Pancreas (tissue), 10 donors: ENCODE results near the gene WDR20. TPM values are rescaled to one million over a fixed set of nuclear protein-coding genes. Genes with fewer than 3 reads are reported as not detected.

ENCODE experiments used
- ATAC-seq, 4 donors: fragments of 200-7000 bp; cut with Tn5 transposase; one replicate each; pipeline versions ENCODE4 v1.8.0 to v1.9.1; 2020; ENCODE audit warnings: mild to moderate bottlenecking in 4 of 4, moderate library complexity in 4 of 4
- DNase-seq, 6 donors: peaks; one replicate each; pipeline ENCODE4 v3.0.0-alpha.2; 2020
- FAIRE-seq: peaks from 2 replicates; lab custom pipeline; 2012; peaks lifted over from hg19 to GRCh38; lab: Jason Lieb, UNC
- H3K27ac ChIP-seq, 4 donors: fragments of 200-600 bp; sonication (generic); 1 replicate in 3 of 4; 2 replicates in 1 of 4; pipeline versions ENCODE4 v1.5.0 to v1.8.0; 2020
- H3K27me3 ChIP-seq, 4 donors: fragments of 200-600 bp; one replicate each; pipeline ENCODE4 v1.8.0; 2021
- H3K36me3 ChIP-seq, 3 donors: fragments of 200-600 bp; sonication (generic) in 1 of 3; one replicate each; pipeline versions ENCODE4 v1.5.0 to v1.8.0; 2020 to 2021
- H3K4me1 ChIP-seq, 3 donors: fragments of 200-600 bp; one replicate each; pipeline ENCODE4 v1.8.0; 2021
- H3K4me3 ChIP-seq, 4 donors: fragments of 200-600 bp; sonication (generic) in 2 of 4; one replicate each; pipeline versions ENCODE4 v1.5.0 to v1.8.0; 2020 to 2021
- H3K9me3 ChIP-seq, 4 donors: fragments of 200-600 bp; one replicate each; pipeline ENCODE4 v1.8.0; 2021
- WGBS, 2 donors: extraction: QIAGEN DNeasy Blood & Tissue Kit; methylation state at CpG; one replicate each; pipeline ENCODE4 v1.1.7; 2013; 5-methylcytosine and 5-hydroxymethylcytosine counted together
- intact Hi-C, 3 donors: fragments of 100-400 bp; cut with DNase I; formaldehyde crosslinking; loops; one replicate each; pipeline versions ENCODE4 v1.11.1 to v1.14.2; 2022
- polyA plus RNA-seq, 2 donors: library from polyadenylated mRNA; stranded (reverse); fragments of 200-250 nt; gene quantifications; one replicate each; pipeline ENCODE4 v1.2.3, GENCODE V29; 2013
- total RNA-seq, 6 donors: library from RNA; stranded (reverse); fragmentation: NEBNext Ultra II Directional in 4 of 6; extraction: Animal tissue kit (Norgen Biotek cat#: 25700) in 4 of 6; gene quantifications; one replicate each; pipeline versions ENCODE4 v1.2.1 to v1.2.4, GENCODE V29; 2021 to 2023
- TF ChIP-seq, protein P1 (sequence below), 4 donors: fragments of 200-600 bp; sonication (generic) in 3 of 4; IDR thresholded peaks; one replicate each; pipeline versions ENCODE4 v1.5.0 to v1.8.0; 2021; ENCODE audit warnings: antibody characterized with exemption in 4 of 4
- donor health status: healthy with polysubstance abuse.
- donor health status: DM: no; HTN: no; CAD: no; lungs with moderate emphysema.
- donor health status: DM: no; HTN: no; CAD: no.
- donor health status: control.
- donor health status: control.
- donor health status: Bipolar disorder and iron deficiency.
- donor health status: DM: yes; HTN: yes; CAD: no.
- donor health status: DM: no; HTN: no; CAD: no.
- donor health status: DM: no; HTN: no; CAD: no.
- donor health status: DM: yes; HTN: yes; CAD: no.

WDR20 gene
- total and polyA plus RNA-seq, 8 donors = 7.4 to 19.5 (median 14.0) TPM

- H3K4me3 ChIP-seq = no peak overlapping the region
- no peaks in the 10 kb centered on the region for H3K36me3 ChIP-seq
- FAIRE-seq = no peak
- ATAC-seq = no peak
- no peaks in the 10 kb centered on the region for H3K4me1 ChIP-seq
- no peak for DNase-seq
- H3K9me3 ChIP-seq = no peaks in the 10 kb centered on the region
- intact Hi-C loops = no loop called here
- no peak overlapping the region for H3K27ac ChIP-seq
- WGBS, 2 donors = 91 to 92% methylated on average over 3 of the region's 3 CpGs
- TF ChIP-seq, protein P1, sequence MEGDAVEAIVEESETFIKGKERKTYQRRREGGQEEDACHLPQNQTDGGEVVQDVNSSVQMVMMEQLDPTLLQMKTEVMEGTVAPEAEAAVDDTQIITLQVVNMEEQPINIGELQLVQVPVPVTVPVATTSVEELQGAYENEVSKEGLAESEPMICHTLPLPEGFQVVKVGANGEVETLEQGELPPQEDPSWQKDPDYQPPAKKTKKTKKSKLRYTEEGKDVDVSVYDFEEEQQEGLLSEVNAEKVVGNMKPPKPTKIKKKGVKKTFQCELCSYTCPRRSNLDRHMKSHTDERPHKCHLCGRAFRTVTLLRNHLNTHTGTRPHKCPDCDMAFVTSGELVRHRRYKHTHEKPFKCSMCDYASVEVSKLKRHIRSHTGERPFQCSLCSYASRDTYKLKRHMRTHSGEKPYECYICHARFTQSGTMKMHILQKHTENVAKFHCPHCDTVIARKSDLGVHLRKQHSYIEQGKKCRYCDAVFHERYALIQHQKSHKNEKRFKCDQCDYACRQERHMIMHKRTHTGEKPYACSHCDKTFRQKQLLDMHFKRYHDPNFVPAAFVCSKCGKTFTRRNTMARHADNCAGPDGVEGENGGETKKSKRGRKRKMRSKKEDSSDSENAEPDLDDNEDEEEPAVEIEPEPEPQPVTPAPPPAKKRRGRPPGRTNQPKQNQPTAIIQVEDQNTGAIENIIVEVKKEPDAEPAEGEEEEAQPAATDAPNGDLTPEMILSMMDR (IDR thresholded peaks at IDR 0.05) = no peak
- no peaks in the 10 kb centered on the region for H3K27me3 ChIP-seq
Measured at GRCh38 chr14:102117852-102118251, 21.8 kb upstream of the WDR20 start.

DNA sequence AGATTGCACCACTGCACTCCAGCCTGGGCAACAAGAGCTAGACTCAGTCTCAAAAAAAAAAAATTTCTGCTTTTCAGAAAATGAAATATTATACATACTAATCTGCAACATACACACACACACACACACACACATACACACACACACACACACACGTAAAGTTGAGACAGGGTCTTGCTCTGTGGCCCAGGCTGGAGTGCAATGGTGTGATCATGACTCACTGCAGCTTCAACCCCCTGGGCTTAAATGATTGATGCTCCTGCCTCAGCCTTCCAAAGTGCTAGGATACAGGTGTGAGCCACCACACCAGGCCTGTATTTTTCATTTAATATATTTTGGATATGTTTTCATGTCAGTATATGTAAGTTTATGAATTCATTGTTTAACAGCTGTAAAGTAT is 18.8 kb upstream of the WDR20 start:
- TF ChIP-seq, protein P1 (IDR thresholded peaks at IDR 0.05) = no peak
- intact Hi-C loops = no loop called here
- no peaks in the 10 kb centered on the region for H3K9me3 ChIP-seq
- no peak for ATAC-seq
- no peaks in the 10 kb centered on the region for H3K36me3 ChIP-seq
- H3K27me3 ChIP-seq = no peaks in the 10 kb centered on the region
- 75 to 97% methylated on average over 1 of the region's 1 CpG for WGBS, 2 donors
- no peak overlapping the region for H3K27ac ChIP-seq
- no peaks in the 10 kb centered on the region for H3K4me1 ChIP-seq
- no peak overlapping the region for H3K4me3 ChIP-seq
- FAIRE-seq = no peak
- no peak for DNase-seq

GRCh38 chr14:102121567-102121966 is 18.1 kb upstream of the WDR20 start:
- DNase-seq (no peak), ATAC-seq (no peak), FAIRE-seq (no peak)
- Histone ChIP-seq H3K36me3 (no peaks in the 10 kb centered on the region), H3K4me3 (no peak overlapping the region), H3K27me3 (no peaks in the 10 kb centered on the region), H3K4me1 (peaks cover 0 to under 1% (median 0%) of the 10 kb centered on the region in 3 donors), H3K9me3 (no peaks in the 10 kb centered on the region), H3K27ac (no peak overlapping the region)
- WGBS, 2 donors = 78 to 92% methylated on average over 1 of the region's 1 CpG
- TF ChIP-seq, protein P1 (IDR thresholded peaks at IDR 0.05) = no peak
- intact Hi-C loops = no loop called here

GRCh38 chr14:102124419-102124818 is 15.3 kb upstream of the WDR20 start:
- no peak for FAIRE-seq
- Histone ChIP-seq H3K4me1 (peaks cover 0 to 7% (median 0%) of the 10 kb centered on the region in 3 donors), H3K36me3 (no peaks in the 10 kb centered on the region), H3K4me3 (no peak overlapping the region), H3K27ac (peak overlapping the region in 1 of 4 donors; percentile 44), H3K9me3 (no peaks in the 10 kb centered on the region), H3K27me3 (no peaks in the 10 kb centered on the region)
- TF ChIP-seq, protein P1 (IDR thresholded peaks at IDR 0.05) = no peak
- no peak for ATAC-seq
- intact Hi-C loops = no loop called here
- DNase-seq = no peak

- WGBS, 2 donors = 63 to 66% methylated on average over 5 of the region's 5 CpGs
- H3K36me3 ChIP-seq = no peaks in the 10 kb centered on the region
- intact Hi-C loops = no loop called here
- H3K4me1 ChIP-seq = peaks cover 0 to 7% (median 0%) of the 10 kb centered on the region in 3 donors
- FAIRE-seq (no peak), ATAC-seq (peak; percentile 68 to 85 (median 79)), DNase-seq (no peak)
- TF ChIP-seq, protein P1 (IDR thresholded peaks at IDR 0.05) = no peak
- H3K27me3 ChIP-seq = no peaks in the 10 kb centered on the region
- no peak overlapping the region for H3K4me3 ChIP-seq
- no peaks in the 10 kb centered on the region for H3K9me3 ChIP-seq
- H3K27ac ChIP-seq = peak overlapping the region in 2 of 4 donors; percentile 29 to 44
Measured at GRCh38 chr14:102125546-102125945, 14.2 kb upstream of the WDR20 start.
